ENCODE data around the gene RYR3. TPM values are rescaled to one million over a fixed set of nuclear protein-coding genes. Genes with fewer than 3 reads are reported as not detected.

Gene RYR3
- total RNA-seq, 1 donor = not detected

DNA sequence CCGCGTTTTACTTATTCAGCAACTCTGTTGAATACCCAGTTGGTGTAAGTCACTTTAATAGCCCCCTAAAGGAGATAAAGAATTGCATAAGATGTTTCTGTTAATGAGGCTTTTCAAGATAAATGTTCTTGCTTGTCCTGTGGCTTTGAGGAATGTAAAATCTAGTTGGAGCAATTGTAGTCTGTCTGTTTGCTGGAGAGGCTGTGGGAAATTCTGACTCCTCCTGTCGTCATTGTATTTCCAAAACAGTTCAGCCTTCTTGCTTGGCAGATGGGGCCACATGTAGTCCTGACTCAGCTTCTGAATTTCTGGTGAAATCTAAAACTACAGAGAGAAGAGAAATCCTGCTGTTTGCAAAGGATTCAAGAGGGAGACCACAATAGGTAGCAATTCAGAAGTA lies 114.4 kb downstream of the RYR3 start:
- no peak overlapping the region for H3K4me3 ChIP-seq (ENCODE audit: low read depth, low read length)
- TF ChIP-seq, protein P1, sequence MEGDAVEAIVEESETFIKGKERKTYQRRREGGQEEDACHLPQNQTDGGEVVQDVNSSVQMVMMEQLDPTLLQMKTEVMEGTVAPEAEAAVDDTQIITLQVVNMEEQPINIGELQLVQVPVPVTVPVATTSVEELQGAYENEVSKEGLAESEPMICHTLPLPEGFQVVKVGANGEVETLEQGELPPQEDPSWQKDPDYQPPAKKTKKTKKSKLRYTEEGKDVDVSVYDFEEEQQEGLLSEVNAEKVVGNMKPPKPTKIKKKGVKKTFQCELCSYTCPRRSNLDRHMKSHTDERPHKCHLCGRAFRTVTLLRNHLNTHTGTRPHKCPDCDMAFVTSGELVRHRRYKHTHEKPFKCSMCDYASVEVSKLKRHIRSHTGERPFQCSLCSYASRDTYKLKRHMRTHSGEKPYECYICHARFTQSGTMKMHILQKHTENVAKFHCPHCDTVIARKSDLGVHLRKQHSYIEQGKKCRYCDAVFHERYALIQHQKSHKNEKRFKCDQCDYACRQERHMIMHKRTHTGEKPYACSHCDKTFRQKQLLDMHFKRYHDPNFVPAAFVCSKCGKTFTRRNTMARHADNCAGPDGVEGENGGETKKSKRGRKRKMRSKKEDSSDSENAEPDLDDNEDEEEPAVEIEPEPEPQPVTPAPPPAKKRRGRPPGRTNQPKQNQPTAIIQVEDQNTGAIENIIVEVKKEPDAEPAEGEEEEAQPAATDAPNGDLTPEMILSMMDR (IDR thresholded peaks at IDR 0.05; ENCODE audit: insufficient read depth, low read depth, low read length) = no peak
- peak; percentile 2 for DNase-seq (ENCODE audit: low read depth)

DNA sequence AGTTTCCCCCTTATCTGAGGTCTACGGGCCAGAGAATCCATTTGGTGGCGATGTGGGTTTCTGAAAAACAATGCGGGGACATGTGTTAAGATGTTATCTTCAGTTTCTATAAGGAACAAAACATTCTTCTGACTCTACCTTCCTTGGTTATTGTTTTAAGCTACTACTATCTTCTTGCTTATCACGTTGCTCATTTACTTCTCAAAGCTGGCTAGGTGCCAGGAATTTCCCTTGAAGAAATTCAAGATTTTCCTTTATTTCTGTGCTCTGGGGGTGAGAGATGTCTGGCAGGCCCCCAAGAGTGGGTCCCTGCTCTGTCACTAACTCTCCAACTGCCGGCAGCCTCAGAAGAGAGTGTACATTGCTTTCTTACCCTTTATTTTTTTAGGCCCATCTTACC lies 119.8 kb downstream of the RYR3 start:
- H3K4me3 ChIP-seq (ENCODE audit: low read depth, low read length) = no peak overlapping the region
- no peak for DNase-seq (ENCODE audit: low read depth)
- TF ChIP-seq, protein P1 (IDR thresholded peaks at IDR 0.05; ENCODE audit: insufficient read depth, low read depth, low read length) = no peak

DNA sequence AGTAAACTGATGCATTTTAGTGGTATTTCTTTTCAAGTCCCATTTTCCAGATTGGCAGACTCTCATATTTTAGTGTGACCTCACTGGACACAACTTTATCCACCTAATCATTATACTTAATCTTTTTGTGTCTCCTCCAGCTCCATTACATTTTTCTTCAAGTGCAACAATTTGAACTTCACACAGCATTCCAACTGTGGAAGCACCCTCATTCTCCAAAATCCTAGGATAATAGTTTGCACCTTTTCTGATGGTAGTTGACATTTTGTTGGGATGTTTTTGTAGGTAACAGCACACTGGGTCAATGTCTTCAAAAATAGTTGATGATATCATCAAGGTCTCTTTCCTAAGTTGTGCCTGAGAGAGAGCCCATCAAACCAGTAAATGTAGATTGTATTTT lies 123.1 kb downstream of the RYR3 start:
- no peak for DNase-seq (ENCODE audit: low read depth)
- TF ChIP-seq, protein P1 (IDR thresholded peaks at IDR 0.05; ENCODE audit: insufficient read depth, low read depth, low read length) = no peak
- H3K4me3 ChIP-seq (ENCODE audit: low read depth, low read length) = no peak overlapping the region

DNA sequence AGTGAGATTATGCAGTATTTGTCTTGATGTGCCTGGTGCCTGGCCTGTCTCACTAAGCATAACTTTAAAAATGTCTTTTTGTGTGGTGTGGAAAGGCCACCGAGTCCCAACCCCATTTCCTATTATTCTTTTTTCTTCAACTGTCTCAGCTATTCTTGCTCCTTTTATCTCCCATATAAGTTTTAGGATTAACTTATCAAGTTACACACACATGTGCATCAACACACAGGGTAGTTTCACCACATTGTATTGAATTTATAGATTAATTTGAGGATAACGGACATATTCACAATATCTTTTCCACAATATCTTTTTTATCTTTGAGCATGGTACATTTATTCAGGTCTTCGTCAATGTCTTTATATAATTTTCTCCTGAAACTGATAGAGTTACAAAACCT lies 127.6 kb downstream of the RYR3 start:
- H3K4me3 ChIP-seq (ENCODE audit: low read depth, low read length) = no peak overlapping the region
- no peak for DNase-seq (ENCODE audit: low read depth)
- TF ChIP-seq, protein P1 (IDR thresholded peaks at IDR 0.05; ENCODE audit: insufficient read depth, low read depth, low read length) = no peak

DNA sequence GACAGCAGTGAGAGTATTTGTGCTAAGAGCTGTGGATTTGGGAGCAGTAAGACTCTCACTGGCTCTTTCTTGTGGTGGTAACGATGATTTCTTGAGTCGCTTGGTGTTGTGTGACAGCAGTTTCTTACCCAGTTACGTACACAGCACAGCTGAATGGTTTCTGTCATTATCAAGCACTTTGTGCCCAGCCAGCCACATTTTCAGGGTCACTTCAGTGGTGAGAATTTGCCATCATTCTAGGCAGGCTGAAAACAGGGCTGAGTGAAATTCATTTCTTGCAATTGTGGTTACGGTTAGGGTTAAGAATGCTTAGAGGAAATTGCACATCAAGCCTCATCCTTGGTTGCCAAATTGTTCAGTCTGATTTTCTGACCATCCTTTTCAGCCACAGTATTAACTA lies 130.1 kb downstream of the RYR3 start:
- no peak for DNase-seq (ENCODE audit: low read depth)
- TF ChIP-seq, protein P1 (IDR thresholded peaks at IDR 0.05; ENCODE audit: insufficient read depth, low read depth, low read length) = no peak
- no peak overlapping the region for H3K4me3 ChIP-seq (ENCODE audit: low read depth, low read length)

DNA sequence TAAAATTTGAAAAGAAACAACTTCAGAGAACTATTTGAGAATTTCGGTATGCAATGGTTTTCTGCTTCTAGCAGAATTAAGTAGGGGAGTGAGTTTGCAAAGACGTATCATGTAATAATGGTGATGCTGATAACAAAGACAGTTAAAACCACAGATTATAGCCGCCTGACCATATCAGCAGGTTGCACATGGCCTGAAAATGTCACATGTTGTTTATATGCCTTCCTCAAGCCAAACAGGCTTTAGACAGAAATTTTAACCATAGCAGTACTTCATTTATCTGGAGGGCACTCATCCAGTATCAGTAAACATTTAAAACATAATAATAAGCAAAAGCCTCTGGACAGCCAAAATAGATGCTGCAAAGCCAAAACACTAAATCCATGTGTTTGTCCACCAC lies 131.7 kb downstream of the RYR3 start:
- TF ChIP-seq, protein P1 (IDR thresholded peaks at IDR 0.05; ENCODE audit: insufficient read depth, low read depth, low read length) = no peak

DNA sequence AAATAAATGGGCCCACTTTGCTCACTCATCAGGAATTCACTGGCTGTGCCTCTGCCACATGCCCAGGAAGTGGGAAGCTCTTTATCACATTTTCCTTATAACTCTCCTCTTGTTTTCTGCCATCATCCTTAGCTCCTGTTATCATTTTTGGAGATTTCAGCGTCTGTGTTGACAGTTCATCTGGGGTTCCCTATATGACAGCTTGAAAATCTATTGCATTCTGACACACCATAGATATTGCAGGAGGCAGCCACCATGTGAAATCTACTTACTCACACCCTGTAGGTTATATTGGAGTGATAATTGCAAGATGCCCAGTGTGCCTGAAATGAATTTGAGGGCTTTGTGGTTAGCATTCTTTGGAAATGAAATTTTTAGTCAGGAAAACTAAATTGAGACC lies 132.9 kb downstream of the RYR3 start:
- DNase-seq (ENCODE audit: low read depth) = no peak
- TF ChIP-seq, protein P1 (IDR thresholded peaks at IDR 0.05; ENCODE audit: insufficient read depth, low read depth, low read length) = no peak
- no peak overlapping the region for H3K4me3 ChIP-seq (ENCODE audit: low read depth, low read length)

More for the DNA sequence above, 131.7 kb downstream of the RYR3 start:
- no peak for DNase-seq (ENCODE audit: low read depth)
- H3K4me3 ChIP-seq (ENCODE audit: low read depth, low read length) = no peak overlapping the region

Measured in fibroblast of villous mesenchyme (primary cell).